HEK293 (cell line): ENCODE results near the gene KANSL1L.

ENCODE experiments used
- CTCF ChIA-PET: fragments of 350-600 bp; formaldehyde crosslinking; extraction: SDS; loops from one replicate; lab custom pipeline; 2021; ENCODE audit warnings: antibody characterized with exemption; lab: Yijun Ruan, JAX
- POLR2A ChIA-PET: fragments of 300-600 bp; formaldehyde crosslinking; extraction: SDS; loops from one replicate; lab custom pipeline; 2020; ENCODE audit warnings: antibody characterized with exemption, inconsistent platforms; lab: Yijun Ruan, JAX
- H3K27ac ChIP-seq: fragments of 200-500 bp; sonication (Bioruptor generic); 2 replicates; pipeline ENCODE4 v1.5.1; 2014; ENCODE audit warnings: low read depth, low read length, control low read depth, inconsistent platforms; ENCODE audit errors: extremely low read depth
- H3K36me3 ChIP-seq, 2 experiments: fragments of 200-500 bp in 1 of 2; sonication (Bioruptor generic) in 1 of 2; 1 replicate in 1 of 2; 2 replicates in 1 of 2; pipeline ENCODE4 v1.5.1; 2014 to 2017; ENCODE audit warnings: inconsistent platforms in 2 of 2, low read length in 2 of 2; ENCODE audit not compliant: control insufficient read depth in 2 of 2, insufficient read depth in 1 of 2
- H3K4me1 ChIP-seq: fragments of 200-500 bp; sonication (Bioruptor generic); 2 replicates; pipeline ENCODE4 v1.5.1; 2014; ENCODE audit warnings: mild to moderate bottlenecking, low read length, inconsistent platforms; ENCODE audit not compliant: control insufficient read depth, insufficient read depth
- H3K4me3 ChIP-seq: 2 replicates; pipeline ENCODE4 v1.5.1; 2011; ENCODE audit warnings: low read depth, mild to moderate bottlenecking, control low read depth, low read length, moderate library complexity
- H3K9me3 ChIP-seq: fragments of 200-500 bp; sonication (Bioruptor generic); 2 replicates; pipeline ENCODE4 v1.5.1; 2014; ENCODE audit warnings: low read depth, low read length, inconsistent platforms; ENCODE audit not compliant: control insufficient read depth, insufficient read depth
- EGR2 ChIP-seq: fragments of 450-650 bp; formaldehyde crosslinking; IDR thresholded peaks from 2 replicates; pipeline ENCODE4 v1.5.1; 2016; ENCODE audit warnings: low read depth, missing biosample characterization, missing genetic modification characterization
- HOXA7 ChIP-seq: sonication (generic); formaldehyde crosslinking; IDR thresholded peaks from 2 replicates; pipeline ENCODE4 v1.8.1; 2022; ENCODE audit warnings: missing genetic modification reagents, borderline replicate concordance
- KLF1 ChIP-seq: fragments of 450-650 bp; formaldehyde crosslinking; IDR thresholded peaks from 2 replicates; pipeline ENCODE4 v1.5.1; 2016; ENCODE audit warnings: missing biosample characterization, missing genetic modification characterization
- MEIS1 ChIP-seq: sonication (generic); formaldehyde crosslinking; IDR thresholded peaks from 2 replicates; pipeline ENCODE4 v1.8.1; 2022; ENCODE audit warnings: missing genetic modification reagents, mild to moderate bottlenecking, borderline replicate concordance
- MZF1 ChIP-seq: fragments of 450-650 bp; formaldehyde crosslinking; IDR thresholded peaks from 2 replicates; pipeline ENCODE4 v1.5.1; 2017; ENCODE audit warnings: missing biosample characterization, missing genetic modification characterization, borderline replicate concordance
- SP2 ChIP-seq: fragments of 450-650 bp; formaldehyde crosslinking; IDR thresholded peaks from 2 replicates; pipeline ENCODE4 v1.5.1; 2016; ENCODE audit warnings: missing biosample characterization, missing genetic modification characterization
- TCF7L2 ChIP-seq: IDR thresholded peaks from 2 replicates; pipeline ENCODE4 v1.6.1; 2011; ENCODE audit warnings: low read depth, mild to moderate bottlenecking, inconsistent platforms, low read length, moderate library complexity, borderline replicate concordance
- ZBTB17 ChIP-seq: fragments of 450-650 bp; formaldehyde crosslinking; IDR thresholded peaks from 2 replicates; pipeline ENCODE4 v1.5.1; 2016; ENCODE audit warnings: missing biosample characterization, missing genetic modification characterization
- ZBTB6 ChIP-seq: fragments of 450-650 bp; formaldehyde crosslinking; IDR thresholded peaks from 2 replicates; pipeline ENCODE4 v1.5.1; 2017; ENCODE audit warnings: missing biosample characterization, missing genetic modification characterization
- ZFHX2 ChIP-seq: fragments of 450-650 bp; formaldehyde crosslinking; conservative IDR thresholded peaks from 2 replicates; pipeline ENCODE4 v1.5.1; 2016; ENCODE audit warnings: missing biosample characterization, missing genetic modification characterization
- ZFP3 ChIP-seq: fragments of 450-650 bp; formaldehyde crosslinking; IDR thresholded peaks from 2 replicates; pipeline ENCODE4 v1.5.1; 2016; ENCODE audit warnings: low read depth, missing biosample characterization, missing genetic modification characterization
- ZNF138 ChIP-seq: fragments of 450-650 bp; formaldehyde crosslinking; IDR thresholded peaks from 2 replicates; pipeline ENCODE4 v1.5.1; 2016; ENCODE audit warnings: missing biosample characterization, missing genetic modification characterization, borderline replicate concordance
- ZNF140 ChIP-seq: fragments of 450-650 bp; formaldehyde crosslinking; IDR thresholded peaks from 2 replicates; pipeline ENCODE4 v1.5.1; 2016; ENCODE audit warnings: missing biosample characterization, missing genetic modification characterization
- ZNF146 ChIP-seq: fragments of 450-650 bp; formaldehyde crosslinking; IDR thresholded peaks from 2 replicates; pipeline ENCODE4 v1.5.1; 2016; ENCODE audit warnings: missing biosample characterization, missing genetic modification characterization
- ZNF155 ChIP-seq: fragments of 450-650 bp; formaldehyde crosslinking; IDR thresholded peaks from 2 replicates; pipeline ENCODE4 v1.5.1; 2016; ENCODE audit warnings: missing biosample characterization, missing genetic modification characterization
- ZNF174 ChIP-seq: fragments of 450-650 bp; formaldehyde crosslinking; IDR thresholded peaks from 2 replicates; pipeline ENCODE4 v1.5.0; 2017; ENCODE audit warnings: missing biosample characterization, mild to moderate bottlenecking, missing genetic modification characterization
- ZNF175 ChIP-seq: fragments of 450-650 bp; formaldehyde crosslinking; IDR thresholded peaks from 2 replicates; pipeline ENCODE4 v1.5.1; 2016; ENCODE audit warnings: missing biosample characterization, missing genetic modification characterization
- ZNF19 ChIP-seq: fragments of 450-650 bp; formaldehyde crosslinking; IDR thresholded peaks from 2 replicates; pipeline ENCODE4; 2016; ENCODE audit warnings: missing biosample characterization, missing genetic modification characterization, low read depth
- ZNF23 ChIP-seq: fragments of 450-650 bp; formaldehyde crosslinking; IDR thresholded peaks from 2 replicates; pipeline ENCODE4 v1.5.1; 2016; ENCODE audit warnings: missing biosample characterization, missing genetic modification characterization, borderline replicate concordance
- ZNF248 ChIP-seq: fragments of 450-650 bp; formaldehyde crosslinking; IDR thresholded peaks from 2 replicates; pipeline ENCODE4 v1.5.1; 2017; ENCODE audit warnings: missing biosample characterization, missing genetic modification characterization
- ZNF362 ChIP-seq: fragments of 450-650 bp; formaldehyde crosslinking; IDR thresholded peaks from 2 replicates; pipeline ENCODE4 v1.5.1; 2016; ENCODE audit warnings: missing biosample characterization, missing genetic modification characterization
- ZNF48 ChIP-seq: fragments of 450-650 bp; formaldehyde crosslinking; IDR thresholded peaks from 2 replicates; pipeline ENCODE4 v1.5.1; 2016; ENCODE audit warnings: missing biosample characterization, missing genetic modification characterization
- ZNF561 ChIP-seq: fragments of 450-650 bp; IDR thresholded peaks from 2 replicates; pipeline ENCODE4 v1.5.1; 2018; ENCODE audit warnings: missing biosample characterization, missing genetic modification characterization, borderline replicate concordance
- ZNF580 ChIP-seq: fragments of 450-650 bp; formaldehyde crosslinking; IDR thresholded peaks from 2 replicates; pipeline ENCODE4 v1.5.1; 2016; ENCODE audit warnings: missing biosample characterization, missing genetic modification characterization
- ZNF600 ChIP-seq: fragments of 450-650 bp; formaldehyde crosslinking; IDR thresholded peaks from 2 replicates; pipeline ENCODE4 v1.5.1; 2016; ENCODE audit warnings: missing biosample characterization, missing genetic modification characterization
- ZNF670 ChIP-seq: fragments of 450-650 bp; formaldehyde crosslinking; IDR thresholded peaks from 2 replicates; pipeline ENCODE4 v1.5.1; 2016; ENCODE audit warnings: missing biosample characterization, missing genetic modification characterization, low read depth
- ZNF76 ChIP-seq: fragments of 450-650 bp; formaldehyde crosslinking; IDR thresholded peaks from 2 replicates; pipeline ENCODE4; 2016; ENCODE audit warnings: low read depth, missing biosample characterization, missing genetic modification characterization, borderline replicate concordance
- ZSCAN4 ChIP-seq: fragments of 450-650 bp; formaldehyde crosslinking; IDR thresholded peaks from 2 replicates; pipeline ENCODE4 v1.5.1; 2017; ENCODE audit warnings: missing biosample characterization, missing genetic modification characterization

The KANSL1L gene

GRCh38 chr2:210167227-210167626 lies 4.0 kb downstream of the KANSL1L start (continued):
- TF ChIP-seq ZNF362 (tag by site-specific recombination) = no peak
- TF ChIP-seq HOXA7 (CRISPR knock-in tag) = no peak
- no peak for TF ChIP-seq ZNF140 (tag by site-specific recombination)

- H3K4me1 ChIP-seq = peaks cover 13% of the 10 kb centered on the region; the same call in 1 of the 2 replicates
- H3K4me3 ChIP-seq = no peak overlapping the region
- POLR2A ChIA-PET = interaction anchor here (1.4 kb wide), 1 partner anchor 8 kb away, joined by 3 read pairs; the partner anchor contains the start of gene KANSL1L
- no peak overlapping the region for H3K27ac ChIP-seq
- TF ChIP-seq ZNF19 (no peak), ZNF580 (tag by site-specific recombination) (no peak), ZNF248 (tag by site-specific recombination) (no peak), TCF7L2 (no peak)
- CTCF ChIA-PET = no interaction called here
- H3K9me3 ChIP-seq = no peaks in the 10 kb centered on the region
- no peaks in the 10 kb centered on the region for H3K36me3 ChIP-seq
Measured at GRCh38 chr2:210162466-210163124, 8.6 kb downstream of the KANSL1L start.

GRCh38 chr2:210159059-210159458 lies 12.2 kb downstream of the KANSL1L start:
- H3K36me3 ChIP-seq = peaks cover 0 to 4% of the 10 kb centered on the region in 2 experiments; a peak in 2 of 3 replicates
- CTCF ChIA-PET = no interaction called here
- TF ChIP-seq ZFHX2 (tag by site-specific recombination) = no peak
- no peak for TF ChIP-seq ZNF175 (tag by site-specific recombination)
- no peak for TF ChIP-seq ZBTB6 (tag by site-specific recombination)
- TF ChIP-seq KLF1 (tag by site-specific recombination) = no peak
- TF ChIP-seq ZNF23 (tag by site-specific recombination) = no peak
- TF ChIP-seq MEIS1 = no peak
- no peak for TF ChIP-seq ZNF155 (tag by site-specific recombination)
- no peak for TF ChIP-seq EGR2
- no peak for TF ChIP-seq ZNF670
- no peak for TF ChIP-seq ZNF146 (tag by site-specific recombination)
- TF ChIP-seq, all 188 proteins: peak for 0
- Histone ChIP-seq H3K9me3 (no peaks in the 10 kb centered on the region), H3K4me3 (no peak overlapping the region), H3K27ac (no peak overlapping the region), H3K4me1 (no peaks in the 10 kb centered on the region)
- POLR2A ChIA-PET = interaction anchor here (0.8 to 1.2 kb wide), 2 partner anchors 12 to 65 kb away, joined by 3 read pairs; partner anchors contain the start of gene KANSL1L

- Histone ChIP-seq H3K9me3 (no peaks in the 10 kb centered on the region), H3K27ac (no peak overlapping the region), H3K4me1 (no peaks in the 10 kb centered on the region), H3K4me3 (no peak overlapping the region), H3K36me3 (peaks cover 0 to 12% of the 10 kb centered on the region in 2 experiments; a peak in 2 of 3 replicates)
- POLR2A ChIA-PET = interaction anchor here (0.8 kb wide), 1 partner anchor 66 kb away, joined by 3 read pairs; no protein-coding TSS in a partner anchor
- CTCF ChIA-PET = no interaction called here
- no peak for TF ChIP-seq ZNF600 (tag by site-specific recombination)
- no peak for TF ChIP-seq ZFP3 (tag by site-specific recombination)
- no peak for TF ChIP-seq ZNF76
- no peak for TF ChIP-seq ZNF48
- no peak for TF ChIP-seq ZNF561
- no peak for TF ChIP-seq ZBTB17
- no peak for TF ChIP-seq ZSCAN4 (tag by site-specific recombination)
- TF ChIP-seq ZNF138 (tag by site-specific recombination) = no peak
- no peak for TF ChIP-seq ZNF174 (tag by site-specific recombination)
- no peak for TF ChIP-seq MZF1 (tag by site-specific recombination)
- TF ChIP-seq SP2 (tag by site-specific recombination) = no peak
Measured at GRCh38 chr2:210158236-210158635, 13.0 kb downstream of the KANSL1L start.
